Measurements from ENCODE around the gene THADA. TPM values are rescaled to one million over a fixed set of nuclear protein-coding genes. Genes with fewer than 3 reads are reported as not detected.
"Not testable (repeated sequence)": the region's sequence is repeated elsewhere in the genome, so short reads cannot be mapped to it uniquely, and the experiment has no call there.

Gene THADA
- total and polyA plus RNA-seq, 12 donors: 7.5 to 18.0 (median 15.2) TPM

- H3K9me3 ChIP-seq: no peaks in the 10 kb centered on the region
- intact Hi-C loops (cut with DNase I): no loop called here
- peak in 1 of 8 donors; percentile 43 for ATAC-seq
- H3K27ac ChIP-seq: peak overlapping the region in 1 of 10 donors; percentile 81
- H3K4me1 ChIP-seq: peaks cover 0 to 39% (median 0%) of the 10 kb centered on the region in 9 donors
- no peak overlapping the region for H3K4me3 ChIP-seq
- TF ChIP-seq CTCF (IDR thresholded peaks at IDR 0.05): no peak
- no peaks in the 10 kb centered on the region for H3K36me3 ChIP-seq
- DNase-seq: no peak
- WGBS, 2 donors: 95 to 96% methylated on average over 12 of the region's 12 CpGs
- no peaks in the 10 kb centered on the region for H3K27me3 ChIP-seq
Measured at GRCh38 chr2:43192744-43193651, 402.8 kb downstream of the THADA start.

GRCh38 chr2:43191947-43192516, 403.8 kb downstream of the THADA start:
- peak in 1 of 9 donors; percentile 16 for TF ChIP-seq CTCF (IDR thresholded peaks at IDR 0.05)
- H3K27me3 ChIP-seq: no peaks in the 10 kb centered on the region
- WGBS, 2 donors: 82 to 88% methylated on average over 3 of the region's 3 CpGs
- H3K9me3 ChIP-seq: no peaks in the 10 kb centered on the region
- H3K27ac ChIP-seq: peak overlapping the region in 1 of 10 donors; percentile 26
- ATAC-seq (no peak), DNase-seq (no peak)
- no peak overlapping the region for H3K4me3 ChIP-seq
- no peaks in the 10 kb centered on the region for H3K36me3 ChIP-seq
- intact Hi-C loops (cut with DNase I): no loop called here
- H3K4me1 ChIP-seq: peaks cover 0 to 34% (median 0%) of the 10 kb centered on the region in 9 donors

- intact Hi-C loops (cut with DNase I): no loop called here
Measured at GRCh38 chr2:43190311-43191052, 405.4 kb downstream of the THADA start.

GRCh38 chr2:43189861-43190260, 406.0 kb downstream of the THADA start:
- peaks cover 0 to 44% (median 0%) of the 10 kb centered on the region in 9 donors for H3K4me1 ChIP-seq
- 92 to 95% methylated on average over 7 of the region's 7 CpGs for WGBS, 2 donors
- H3K27me3 ChIP-seq; H3K9me3 ChIP-seq; DNase-seq; ATAC-seq; H3K27ac ChIP-seq; intact Hi-C loops (cut with DNase I); H3K4me3 ChIP-seq; H3K36me3 ChIP-seq: not testable (repeated sequence)

More at GRCh38 chr2:43190311-43191052, 405.4 kb downstream of the THADA start:
- no peaks in the 10 kb centered on the region for H3K27me3 ChIP-seq
- no peak overlapping the region for H3K27ac ChIP-seq
- peak in 1 of 8 donors; percentile 4 for ATAC-seq
- H3K4me1 ChIP-seq: peaks cover 0 to 43% (median 0%) of the 10 kb centered on the region in 9 donors
- no peaks in the 10 kb centered on the region for H3K36me3 ChIP-seq
- TF ChIP-seq CTCF (IDR thresholded peaks at IDR 0.05): no peak
- DNase-seq: no peak
- H3K4me3 ChIP-seq: no peak overlapping the region
- H3K9me3 ChIP-seq: no peaks in the 10 kb centered on the region
- 76 to 85% methylated on average over 10 of the region's 10 CpGs for WGBS, 2 donors

Data from heart right ventricle (tissue), 16 donors.